ENCODE data around the gene DPT.

GRCh38 chr1:168676029-168676812 is 52.8 kb downstream of the DPT start:
- no peak for TF ChIP-seq GATA2 (IDR thresholded peaks at IDR 0.05; ENCODE audit: low read depth, low read length)
- no peak for TF ChIP-seq GATA3 (IDR thresholded peaks at IDR 0.05; ENCODE audit: low read depth, low read length)

Measured in SH-SY5Y (cell line).